Epidermal melanocyte (primary cell): ENCODE results near the gene IL17RC.
A peak's percentile ranks its signal among the peaks of the same experiment; 100 is the strongest.
"Not testable (repeated sequence)": the region's sequence is repeated elsewhere in the genome, so short reads cannot be mapped to it uniquely, and the experiment has no call there.

Experiments
- DNase-seq: peaks from one replicate; pipeline ENCODE4 v3.0.0; 2011; ENCODE audit warnings: low spot score; ENCODE audit not compliant: insufficient read length

IL17RC gene

DNA sequence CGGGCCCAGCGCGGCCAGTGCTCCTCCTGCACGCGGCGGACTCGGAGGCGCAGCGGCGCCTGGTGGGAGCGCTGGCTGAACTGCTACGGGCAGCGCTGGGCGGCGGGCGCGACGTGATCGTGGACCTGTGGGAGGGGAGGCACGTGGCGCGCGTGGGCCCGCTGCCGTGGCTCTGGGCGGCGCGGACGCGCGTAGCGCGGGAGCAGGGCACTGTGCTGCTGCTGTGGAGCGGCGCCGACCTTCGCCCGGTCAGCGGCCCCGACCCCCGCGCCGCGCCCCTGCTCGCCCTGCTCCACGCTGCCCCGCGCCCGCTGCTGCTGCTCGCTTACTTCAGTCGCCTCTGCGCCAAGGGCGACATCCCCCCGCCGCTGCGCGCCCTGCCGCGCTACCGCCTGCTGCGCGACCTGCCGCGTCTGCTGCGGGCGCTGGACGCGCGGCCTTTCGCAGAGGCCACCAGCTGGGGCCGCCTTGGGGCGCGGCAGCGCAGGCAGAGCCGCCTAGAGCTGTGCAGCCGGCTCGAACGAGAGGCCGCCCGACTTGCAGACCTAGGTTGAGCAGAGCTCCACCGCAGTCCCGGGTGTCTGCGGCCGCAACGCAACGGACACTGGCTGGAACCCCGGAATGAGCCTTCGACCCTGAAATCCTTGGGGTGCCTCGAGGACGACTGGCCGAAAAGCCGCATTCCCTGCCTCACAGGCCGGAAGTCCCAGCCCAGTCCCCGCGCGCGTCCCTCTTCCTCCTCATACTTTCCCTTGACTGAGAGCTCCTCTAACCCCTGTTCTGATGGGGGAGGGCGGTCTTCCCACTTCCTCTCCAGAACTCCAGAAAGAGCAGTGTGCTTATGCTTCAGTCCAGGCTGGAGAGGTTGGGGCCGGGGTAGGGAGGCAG, 1.4 kb upstream of the IL17RC start:
- DNase-seq = no peak

DNA sequence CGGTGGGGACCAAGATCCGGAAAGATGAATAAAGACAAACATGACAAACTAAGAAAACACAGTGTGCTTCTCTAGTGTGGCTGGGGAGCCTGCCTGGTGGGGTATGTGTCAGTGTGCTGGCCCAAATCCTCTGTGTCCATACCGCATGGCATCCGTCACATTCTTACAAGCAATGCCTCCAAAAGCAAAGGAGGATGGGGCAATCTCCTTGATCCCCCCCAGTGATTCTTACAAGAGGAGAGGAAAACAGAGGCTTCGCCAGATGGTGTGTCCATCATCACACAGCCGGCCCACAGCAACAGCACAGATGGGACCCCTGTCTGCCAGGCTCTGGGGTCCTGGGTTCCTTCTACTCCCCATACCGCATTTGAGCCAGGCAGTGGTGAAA, 558 bp upstream of the IL17RC start:
- DNase-seq = no peak

DNA sequence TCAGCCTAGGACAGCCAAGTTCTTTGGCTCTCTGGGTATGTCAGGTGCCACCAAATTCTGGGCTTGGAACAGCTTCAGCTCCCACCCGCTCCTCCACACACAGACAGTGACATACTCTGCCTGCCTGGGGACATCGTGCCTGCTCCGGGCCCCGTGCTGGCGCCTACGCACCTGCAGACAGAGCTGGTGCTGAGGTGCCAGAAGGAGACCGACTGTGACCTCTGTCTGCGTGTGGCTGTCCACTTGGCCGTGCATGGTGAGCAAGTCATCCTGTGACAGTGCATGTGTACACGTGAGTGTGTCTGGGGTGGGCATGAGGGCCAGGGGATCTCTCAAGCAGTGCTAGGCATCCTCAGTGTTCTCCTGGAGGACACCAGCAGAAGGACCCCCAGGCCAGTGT, 922 bp downstream of the IL17RC start:
- DNase-seq = no peak

DNA sequence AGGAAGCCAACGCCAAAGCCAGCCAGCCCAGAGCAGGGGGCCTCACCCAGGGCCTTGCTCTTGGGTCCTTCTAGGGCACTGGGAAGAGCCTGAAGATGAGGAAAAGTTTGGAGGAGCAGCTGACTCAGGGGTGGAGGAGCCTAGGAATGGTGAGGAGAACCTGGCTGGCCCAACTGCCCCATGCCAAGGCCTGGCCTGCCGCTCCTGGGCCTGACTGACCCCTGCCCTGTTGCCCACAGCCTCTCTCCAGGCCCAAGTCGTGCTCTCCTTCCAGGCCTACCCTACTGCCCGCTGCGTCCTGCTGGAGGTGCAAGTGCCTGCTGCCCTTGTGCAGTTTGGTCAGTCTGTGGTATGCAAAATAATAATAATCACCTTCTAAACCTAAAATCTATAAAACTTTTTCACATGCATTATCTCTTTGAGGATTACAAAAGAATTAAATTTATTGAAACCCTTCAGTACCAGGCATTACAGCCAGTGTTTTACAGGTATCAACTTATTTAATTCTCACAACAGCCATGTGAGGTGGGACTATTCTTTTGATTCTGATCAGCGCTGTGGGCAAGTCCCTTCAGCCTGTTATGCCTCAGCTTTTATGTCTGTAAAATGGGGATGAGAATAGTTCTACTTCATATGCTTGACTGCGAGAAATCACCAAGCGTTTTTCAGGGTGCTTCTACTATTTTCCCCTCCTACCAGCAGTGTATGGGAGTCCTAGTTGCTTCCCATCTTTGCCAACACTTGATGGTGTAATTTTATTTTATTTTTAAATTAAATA, 1.6 kb downstream of the IL17RC start:
- no peak for DNase-seq

DNA sequence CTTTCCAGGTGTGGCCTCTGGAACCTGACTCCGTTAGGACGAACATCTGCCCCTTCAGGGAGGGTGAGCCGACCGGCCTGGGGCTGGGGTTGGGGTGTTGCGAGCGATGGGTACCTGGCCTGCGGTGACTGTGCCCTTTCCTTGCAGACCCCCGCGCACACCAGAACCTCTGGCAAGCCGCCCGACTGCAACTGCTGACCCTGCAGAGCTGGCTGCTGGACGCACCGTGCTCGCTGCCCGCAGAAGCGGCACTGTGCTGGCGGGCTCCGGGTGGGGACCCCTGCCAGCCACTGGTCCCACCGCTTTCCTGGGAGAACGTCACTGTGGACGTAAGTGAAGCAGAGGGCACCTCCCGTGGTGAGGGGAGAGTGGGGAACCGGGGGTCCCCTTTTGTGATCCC, 11.3 kb downstream of the IL17RC start:
- DNase-seq = no peak

DNA sequence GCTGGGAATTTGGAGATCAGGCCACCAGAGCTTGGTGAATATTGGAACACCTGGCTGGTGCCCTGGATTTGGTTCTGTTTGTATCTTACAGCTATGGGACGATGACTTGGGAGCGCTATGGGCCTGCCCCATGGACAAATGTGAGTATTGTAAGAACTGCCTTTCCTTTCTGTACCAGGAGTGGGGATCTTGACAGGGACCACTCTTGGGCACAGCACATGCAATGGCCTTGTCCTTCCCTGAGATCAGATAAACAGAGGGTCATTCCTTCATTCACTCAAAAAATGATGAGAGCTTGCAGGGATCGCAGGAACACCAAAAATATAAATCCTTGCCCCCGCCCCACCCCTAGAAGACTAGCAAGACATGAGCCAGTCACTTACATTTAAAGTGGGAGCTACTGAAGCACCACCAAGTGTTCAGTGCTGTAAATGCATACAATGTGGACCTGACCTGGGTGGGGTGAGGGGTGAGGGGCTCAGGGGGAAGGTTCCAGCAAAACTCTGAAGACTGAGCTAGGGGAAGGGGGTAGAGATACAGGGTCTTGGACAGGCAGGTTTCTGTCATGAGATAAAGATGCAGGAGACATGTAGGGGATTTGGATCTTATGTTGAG, 14.0 kb downstream of the IL17RC start:
- DNase-seq = no peak

DNA sequence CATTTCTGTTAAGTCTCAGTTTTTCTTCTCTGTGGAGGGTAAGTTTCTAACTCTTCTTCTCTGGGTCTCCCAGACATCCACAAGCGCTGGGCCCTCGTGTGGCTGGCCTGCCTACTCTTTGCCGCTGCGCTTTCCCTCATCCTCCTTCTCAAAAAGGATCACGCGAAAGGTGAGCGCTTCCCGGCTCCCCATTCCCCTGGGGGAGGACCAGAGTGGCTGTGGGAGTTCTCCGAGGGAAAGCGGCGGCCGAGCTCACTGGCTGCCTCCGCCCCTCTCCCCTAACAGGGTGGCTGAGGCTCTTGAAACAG, 15.6 kb downstream of the IL17RC start:
- DNase-seq = no peak

DNA sequence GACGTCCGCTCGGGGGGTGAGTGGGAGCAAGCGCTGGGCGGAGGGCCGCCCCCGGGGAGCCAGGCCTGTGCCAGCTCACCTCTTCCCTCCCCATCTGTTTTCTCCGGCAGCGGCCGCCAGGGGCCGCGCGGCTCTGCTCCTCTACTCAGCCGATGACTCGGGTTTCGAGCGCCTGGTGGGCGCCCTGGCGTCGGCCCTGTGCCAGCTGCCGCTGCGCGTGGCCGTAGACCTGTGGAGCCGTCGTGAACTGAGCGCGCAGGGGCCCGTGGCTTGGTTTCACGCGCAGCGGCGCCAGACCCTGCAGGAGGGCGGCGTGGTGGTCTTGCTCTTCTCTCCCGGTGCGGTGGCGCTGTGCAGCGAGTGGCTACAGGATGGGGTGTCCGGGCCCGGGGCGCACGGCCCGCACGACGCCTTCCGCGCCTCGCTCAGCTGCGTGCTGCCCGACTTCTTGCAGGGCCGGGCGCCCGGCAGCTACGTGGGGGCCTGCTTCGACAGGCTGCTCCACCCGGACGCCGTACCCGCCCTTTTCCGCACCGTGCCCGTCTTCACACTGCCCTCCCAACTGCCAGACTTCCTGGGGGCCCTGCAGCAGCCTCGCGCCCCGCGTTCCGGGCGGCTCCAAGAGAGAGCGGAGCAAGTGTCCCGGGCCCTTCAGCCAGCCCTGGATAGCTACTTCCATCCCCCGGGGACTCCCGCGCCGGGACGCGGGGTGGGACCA, 16.1 kb downstream of the IL17RC start:
- peak; percentile 53 for DNase-seq

DNA sequence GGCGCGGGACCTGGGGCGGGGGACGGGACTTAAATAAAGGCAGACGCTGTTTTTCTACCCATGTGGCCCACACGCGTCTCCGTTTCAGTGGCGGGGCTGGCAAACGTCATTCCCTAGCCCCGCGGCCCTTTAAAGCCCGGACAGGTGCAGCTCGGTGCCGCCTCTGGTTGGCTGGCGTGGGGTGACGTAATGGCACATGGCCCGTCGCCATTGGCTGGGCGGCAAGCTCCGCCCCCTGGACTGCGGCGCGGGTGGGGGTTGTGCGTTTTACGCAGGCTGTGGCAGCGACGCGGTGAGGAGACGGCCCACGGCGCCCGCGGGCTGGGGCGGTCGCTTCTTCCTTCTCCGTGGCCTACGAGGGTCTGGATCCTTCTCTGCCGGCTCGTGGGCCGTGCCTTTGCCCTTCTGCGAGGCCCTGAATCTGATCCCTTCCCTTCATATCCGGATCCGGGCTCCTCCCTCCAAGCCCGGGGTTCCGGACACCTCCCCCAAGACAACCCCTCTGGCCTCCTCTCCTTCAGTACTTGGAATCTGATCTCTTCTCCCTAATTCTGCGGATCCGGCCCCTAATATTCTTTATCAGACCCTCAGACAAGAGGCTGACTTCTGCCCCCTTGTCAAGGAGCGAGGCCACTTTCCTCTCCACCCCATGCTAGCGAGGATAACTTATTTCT, 16.8 kb downstream of the IL17RC start, which contains the start of gene CRELD1:
CRELD1 (plus strand) TSS at position 274 of the 674 bp plus-strand sequence. CDS start 605 bp downstream, outside the sequence.
- DNase-seq = peak; percentile 81

DNA sequence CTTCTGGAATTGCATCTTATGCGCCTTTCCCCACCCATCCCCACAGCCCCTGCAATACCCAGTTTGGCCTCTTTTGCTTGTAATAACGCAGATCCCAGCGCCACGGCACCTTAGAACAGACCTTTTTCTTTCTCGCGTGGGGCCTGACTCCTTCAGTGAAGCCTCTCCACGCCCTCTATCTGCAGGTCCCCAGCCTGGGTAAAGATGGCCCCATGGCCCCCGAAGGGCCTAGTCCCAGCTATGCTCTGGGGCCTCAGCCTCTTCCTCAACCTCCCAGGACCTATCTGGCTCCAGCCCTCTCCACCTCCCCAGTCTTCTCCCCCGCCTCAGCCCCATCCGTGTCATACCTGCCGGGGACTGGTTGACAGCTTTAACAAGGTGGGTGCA, 17.3 kb downstream of the IL17RC start:
- DNase-seq = no peak

DNA sequence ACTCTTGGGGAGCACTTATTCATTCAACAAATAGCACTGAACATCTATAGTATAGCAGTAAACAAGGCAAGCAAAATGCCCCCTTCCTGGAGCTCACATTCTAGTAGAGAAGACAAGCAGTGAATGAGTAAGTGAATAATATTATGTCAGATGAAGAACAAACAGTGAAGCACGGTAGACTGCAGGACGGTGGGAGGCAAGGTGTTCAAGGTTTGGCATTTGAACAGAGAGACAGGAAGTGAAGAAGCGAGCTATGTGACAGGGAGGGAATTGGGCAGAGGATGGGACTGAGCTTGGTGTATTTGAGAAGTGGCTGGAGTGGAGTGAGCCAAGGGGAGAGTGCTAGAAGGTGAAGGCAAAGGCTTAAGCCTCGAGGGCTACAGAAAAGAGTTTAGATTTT, 18.1 kb downstream of the IL17RC start:
- DNase-seq = no peak

DNA sequence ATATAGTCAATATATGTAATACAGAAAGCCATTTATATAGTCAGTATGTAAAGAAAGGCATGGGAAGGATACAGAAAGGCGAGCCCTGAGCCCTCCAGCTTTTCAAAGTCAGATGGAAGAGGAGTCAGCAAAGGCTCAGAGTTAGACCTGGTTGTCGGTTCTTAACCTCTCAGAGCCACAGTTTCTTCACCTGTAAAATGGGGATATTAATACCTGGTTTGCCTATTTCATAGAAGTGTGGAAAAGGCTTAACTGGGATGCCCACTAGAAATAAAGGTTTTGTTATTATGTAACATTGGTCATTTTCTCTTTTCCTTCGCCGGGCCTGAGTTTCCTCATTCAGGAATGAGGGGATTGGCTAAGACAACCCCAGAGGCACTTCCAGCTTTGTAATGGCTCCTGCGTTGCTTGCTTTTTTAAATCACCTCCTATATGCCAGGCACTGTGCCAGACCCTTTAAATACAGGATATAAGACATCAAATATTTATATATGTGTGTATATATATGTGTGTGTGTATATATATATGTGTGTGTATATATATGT, 19.1 kb downstream of the IL17RC start:
- no peak for DNase-seq

DNA sequence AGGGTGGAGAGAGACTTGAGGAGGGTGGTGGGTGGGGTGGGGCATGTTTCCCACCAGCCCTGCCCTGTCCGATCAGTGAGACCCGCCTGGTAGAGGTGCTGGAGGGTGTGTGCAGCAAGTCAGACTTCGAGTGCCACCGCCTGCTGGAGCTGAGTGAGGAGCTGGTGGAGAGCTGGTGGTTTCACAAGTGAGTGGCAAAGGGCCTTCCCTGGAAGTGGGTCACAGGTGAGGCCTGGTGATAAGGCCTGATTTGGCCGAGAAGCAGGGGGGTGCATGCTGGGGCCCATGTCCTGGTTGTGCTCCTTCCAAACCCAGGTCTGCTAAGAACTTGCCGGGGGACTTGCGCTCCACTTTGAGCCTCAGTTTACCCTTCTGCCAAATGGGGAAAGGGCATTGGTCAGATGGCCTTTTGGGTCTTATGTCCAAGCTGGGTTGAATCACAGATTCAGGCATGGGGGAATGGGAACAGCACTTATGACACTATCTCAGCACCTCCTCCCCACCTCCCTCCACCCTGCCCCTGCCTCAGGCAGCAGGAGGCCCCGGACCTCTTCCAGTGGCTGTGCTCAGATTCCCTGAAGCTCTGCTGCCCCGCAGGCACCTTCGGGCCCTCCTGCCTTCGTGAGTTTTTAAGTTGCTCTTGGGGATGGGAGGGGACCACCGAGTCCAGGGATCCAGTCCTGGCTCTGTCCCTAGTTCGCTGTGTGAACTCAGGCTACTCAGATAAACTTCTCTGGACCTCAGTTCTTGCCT, 20.8 kb downstream of the IL17RC start:
- no peak for DNase-seq

DNA sequence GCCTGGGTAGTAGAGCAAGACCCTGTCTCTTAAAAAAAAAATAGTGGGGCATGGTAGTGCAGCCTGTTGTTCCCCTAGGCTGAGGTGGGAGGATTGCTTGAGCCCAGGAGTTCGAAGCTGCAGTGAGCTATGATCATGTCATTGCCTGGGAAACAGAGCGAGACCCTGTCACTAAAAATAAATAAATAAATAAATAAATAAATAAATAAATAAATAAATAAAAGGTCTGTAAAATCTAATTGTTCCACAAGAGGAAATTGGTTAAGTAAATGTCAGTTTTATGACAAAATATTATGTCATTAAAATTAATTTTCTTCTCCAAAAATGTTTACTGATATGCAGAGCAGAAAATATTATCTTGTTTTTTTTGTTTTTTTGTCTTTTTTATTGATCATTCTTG, 22.1 kb downstream of the IL17RC start:
- DNase-seq = no peak

DNA sequence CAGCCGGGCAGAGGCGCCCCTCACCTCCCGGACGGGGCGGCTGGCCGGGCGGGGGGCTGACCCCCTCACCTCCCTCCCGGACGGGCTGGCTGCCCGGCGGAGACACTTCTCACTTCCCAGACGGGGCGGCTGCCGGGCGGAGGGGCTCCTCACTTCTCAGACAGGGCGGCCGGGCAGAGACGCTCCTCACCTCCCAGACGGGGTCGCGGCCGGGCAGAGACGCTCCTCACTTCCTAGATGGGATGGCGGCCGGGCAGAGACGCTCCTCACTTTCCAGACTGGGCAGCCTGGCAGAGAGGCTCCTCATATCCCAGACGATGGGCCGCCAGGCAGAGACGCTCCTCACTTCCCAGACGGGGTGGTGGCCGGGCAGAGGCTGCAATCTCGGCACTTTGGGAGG, 23.0 kb downstream of the IL17RC start:
- not testable (repeated sequence) for DNase-seq

DNA sequence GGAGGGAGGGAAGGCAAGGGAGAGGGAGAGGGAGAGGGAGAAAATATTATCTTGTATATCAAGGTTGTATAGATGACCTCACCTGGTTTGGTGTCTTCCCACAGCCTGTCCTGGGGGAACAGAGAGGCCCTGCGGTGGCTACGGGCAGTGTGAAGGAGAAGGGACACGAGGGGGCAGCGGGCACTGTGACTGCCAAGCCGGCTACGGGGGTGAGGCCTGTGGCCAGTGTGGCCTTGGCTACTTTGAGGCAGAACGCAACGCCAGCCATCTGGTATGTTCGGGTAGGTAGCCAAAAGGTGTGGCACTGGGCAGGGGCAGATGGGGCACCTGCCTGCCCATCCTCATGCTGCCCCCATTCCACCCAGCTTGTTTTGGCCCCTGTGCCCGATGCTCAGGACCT, 23.8 kb downstream of the IL17RC start:
- no peak for DNase-seq

DNA sequence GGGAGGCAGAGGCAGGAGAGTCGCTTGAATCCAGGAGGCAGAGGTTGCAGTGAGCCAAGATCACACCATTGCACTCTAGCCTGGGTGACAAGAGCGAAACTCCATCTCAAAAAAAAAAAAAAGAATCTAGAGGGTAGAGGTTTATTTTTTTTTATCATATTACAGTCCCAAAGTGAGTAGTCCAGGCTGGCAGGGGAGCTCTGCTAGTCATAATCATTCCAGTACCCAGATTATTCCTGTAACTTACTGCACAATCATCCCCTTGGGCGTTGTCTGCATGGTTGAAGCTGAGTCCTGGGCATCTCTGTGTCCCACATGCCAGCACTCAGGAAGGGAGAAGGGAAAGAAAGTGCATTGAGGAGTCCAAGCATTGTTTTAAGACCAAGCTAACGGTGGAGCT, 25.3 kb downstream of the IL17RC start:
- no peak for DNase-seq

DNA sequence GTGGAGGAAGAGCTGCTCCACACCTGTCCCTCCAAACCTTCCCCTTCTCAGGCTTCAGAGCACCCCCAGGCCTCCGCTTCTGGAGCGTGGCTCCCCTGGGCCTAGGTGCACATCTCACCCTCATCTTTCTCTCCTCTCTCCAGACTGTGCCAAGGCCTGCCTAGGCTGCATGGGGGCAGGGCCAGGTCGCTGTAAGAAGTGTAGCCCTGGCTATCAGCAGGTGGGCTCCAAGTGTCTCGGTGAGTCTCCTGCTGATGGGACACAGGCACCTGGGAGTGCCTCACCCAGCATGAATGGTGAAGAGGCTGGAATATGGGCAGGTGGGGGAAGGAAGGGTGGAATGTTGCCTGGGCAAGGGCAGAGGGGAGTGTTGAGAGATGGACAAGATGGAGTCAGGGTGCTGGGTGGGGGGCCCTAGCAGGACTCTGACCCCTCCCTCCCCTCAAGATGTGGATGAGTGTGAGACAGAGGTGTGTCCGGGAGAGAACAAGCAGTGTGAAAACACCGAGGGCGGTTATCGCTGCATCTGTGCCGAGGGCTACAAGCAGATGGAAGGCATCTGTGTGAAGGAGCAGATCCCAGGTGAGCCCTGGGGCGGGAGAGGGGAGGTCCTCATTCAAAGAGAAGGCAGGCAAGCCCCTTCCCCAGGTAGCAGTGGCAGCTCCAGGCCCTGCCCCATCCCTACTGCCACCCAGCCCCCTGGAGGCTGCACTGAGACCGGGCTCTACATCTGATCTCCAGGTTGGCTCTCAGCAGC, 26.2 kb downstream of the IL17RC start:
- no peak for DNase-seq

DNA sequence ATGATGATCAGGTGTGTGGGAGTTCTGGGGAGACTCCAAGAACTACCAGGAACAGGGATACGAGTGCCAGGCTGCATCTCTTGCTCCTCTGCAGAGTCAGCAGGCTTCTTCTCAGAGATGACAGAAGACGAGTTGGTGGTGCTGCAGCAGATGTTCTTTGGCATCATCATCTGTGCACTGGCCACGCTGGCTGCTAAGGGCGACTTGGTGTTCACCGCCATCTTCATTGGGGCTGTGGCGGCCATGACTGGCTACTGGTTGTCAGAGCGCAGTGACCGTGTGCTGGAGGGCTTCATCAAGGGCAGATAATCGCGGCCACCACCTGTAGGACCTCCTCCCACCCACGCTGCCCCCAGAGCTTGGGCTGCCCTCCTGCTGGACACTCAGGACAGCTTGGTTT, 27.4 kb downstream of the IL17RC start:
- no peak for DNase-seq
